GM19193 (cell line): ENCODE results near the gene PLAAT4.

Experiments
- POLR2A ChIP-seq: IDR thresholded peaks from 4 replicates; pipeline ENCODE4 v1.6.1; 2011; ENCODE audit not compliant: insufficient read depth, insufficient read length; ENCODE audit errors: extremely low read depth

Gene PLAAT4

GRCh38 chr11:63505857-63506528 lies 30.6 kb upstream of the PLAAT4 start, which contains the start of gene LGALS12:
Gene LGALS12 (plus strand): TSS chr11:63506084. CDS start chr11:63506459, 375 bp downstream.
- no peak for TF ChIP-seq POLR2A

GRCh38 chr11:63506876-63507275 lies 29.7 kb upstream of the PLAAT4 start:
- no peak for TF ChIP-seq POLR2A

- no peak for TF ChIP-seq POLR2A
These were observed 29.1 kb upstream of the PLAAT4 start for GRCh38 chr11:63507511-63507910.

GRCh38 chr11:63508009-63508408 lies 28.6 kb upstream of the PLAAT4 start:
- TF ChIP-seq POLR2A, result no peak

- no peak for TF ChIP-seq POLR2A
These were observed 27.9 kb upstream of the PLAAT4 start for GRCh38 chr11:63508745-63509144.

GRCh38 chr11:63510360-63511047 lies 26.1 kb upstream of the PLAAT4 start:
- no peak for TF ChIP-seq POLR2A

GRCh38 chr11:63511048-63511748 lies 25.4 kb upstream of the PLAAT4 start:
- TF ChIP-seq POLR2A, result no peak

DNA sequence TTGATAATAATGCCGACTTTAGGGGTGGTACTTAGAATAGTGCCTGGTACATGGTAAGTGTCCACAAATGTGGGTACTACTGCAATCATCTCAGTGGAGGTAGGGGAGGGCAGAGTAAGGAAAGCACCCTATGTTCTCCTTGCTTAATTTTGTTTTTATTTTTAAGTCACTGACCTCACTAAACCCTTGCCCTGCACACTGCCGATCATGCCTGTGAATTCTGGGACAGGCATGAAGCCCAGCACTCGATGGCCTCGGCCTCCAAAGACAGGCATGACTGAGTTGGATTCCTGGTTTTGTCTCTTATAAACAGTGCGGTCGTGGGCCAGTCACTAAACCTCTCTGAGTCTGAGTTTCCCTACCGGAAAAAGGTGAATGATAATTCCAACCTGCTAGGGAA lies 23.8 kb upstream of the PLAAT4 start:
- TF ChIP-seq POLR2A, result no peak

DNA sequence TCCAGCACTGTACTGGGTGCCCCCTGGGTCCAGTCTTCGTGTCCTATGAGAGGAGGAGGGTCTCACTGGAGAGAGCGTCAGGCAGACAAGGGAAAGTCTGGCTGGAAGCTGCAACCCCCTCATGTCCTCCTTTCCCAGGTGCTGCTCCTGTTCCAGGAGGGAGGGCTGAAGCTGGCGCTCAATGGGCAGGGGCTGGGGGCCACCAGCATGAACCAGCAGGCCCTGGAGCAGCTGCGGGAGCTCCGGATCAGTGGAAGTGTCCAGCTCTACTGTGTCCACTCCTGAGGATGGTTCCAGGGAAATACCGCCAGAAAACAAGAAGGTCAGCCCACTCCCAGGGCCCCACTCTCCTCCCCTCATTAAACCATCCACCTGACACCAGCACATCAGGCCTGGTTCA lies 20.5 kb upstream of the PLAAT4 start:
- TF ChIP-seq POLR2A, result no peak

GRCh38 chr11:63517156-63517555 lies 19.5 kb upstream of the PLAAT4 start:
- TF ChIP-seq POLR2A, result no peak

GRCh38 chr11:63518548-63518947 lies 18.1 kb upstream of the PLAAT4 start:
- TF ChIP-seq POLR2A, result no peak

DNA sequence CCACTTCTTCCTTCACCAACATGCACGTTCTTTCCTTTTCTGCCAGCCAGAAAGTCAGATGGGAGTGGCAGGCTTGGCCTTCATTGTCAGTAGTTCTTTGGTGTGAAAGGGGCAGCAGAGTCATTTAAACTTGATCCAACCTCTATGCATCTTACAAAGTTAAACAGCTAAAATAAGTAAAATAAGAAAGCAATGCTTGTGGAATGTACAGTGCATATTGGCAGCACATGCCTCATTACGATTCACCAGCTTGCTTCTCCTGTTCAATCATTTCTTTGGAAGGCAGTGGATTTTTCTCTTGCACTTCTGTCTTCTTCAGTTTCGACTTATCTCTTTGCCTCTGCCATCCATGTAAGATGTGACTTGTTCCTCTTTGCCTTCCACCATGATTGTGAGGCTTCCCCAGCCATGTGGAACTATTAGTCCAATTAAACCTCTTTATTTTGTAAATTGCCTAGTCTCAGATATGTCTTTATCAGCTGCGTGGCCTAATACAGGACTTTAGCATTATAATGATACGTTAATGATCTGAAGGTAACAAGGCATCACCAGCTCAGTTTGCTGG lies 15.9 kb upstream of the PLAAT4 start:
- TF ChIP-seq POLR2A, result no peak

DNA sequence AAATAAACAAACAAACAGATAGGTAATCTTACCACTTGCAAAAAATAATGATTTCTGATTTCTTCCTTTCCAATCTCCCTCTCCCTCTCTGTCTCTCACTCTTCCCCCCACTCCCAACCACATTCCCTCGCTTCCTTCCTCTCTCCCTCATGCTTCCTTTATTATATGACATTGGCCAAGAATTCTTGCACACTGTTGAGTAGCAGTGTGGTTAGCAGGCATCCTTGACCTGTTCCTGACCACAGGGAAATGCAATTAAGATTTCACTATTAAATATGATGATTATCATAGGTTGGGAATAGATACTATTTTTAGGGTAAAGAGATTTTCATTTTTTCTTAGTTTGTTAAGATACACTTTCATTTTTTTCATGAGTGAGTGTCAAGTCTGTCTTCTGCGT lies 14.7 kb upstream of the PLAAT4 start:
- TF ChIP-seq POLR2A, result no peak

DNA sequence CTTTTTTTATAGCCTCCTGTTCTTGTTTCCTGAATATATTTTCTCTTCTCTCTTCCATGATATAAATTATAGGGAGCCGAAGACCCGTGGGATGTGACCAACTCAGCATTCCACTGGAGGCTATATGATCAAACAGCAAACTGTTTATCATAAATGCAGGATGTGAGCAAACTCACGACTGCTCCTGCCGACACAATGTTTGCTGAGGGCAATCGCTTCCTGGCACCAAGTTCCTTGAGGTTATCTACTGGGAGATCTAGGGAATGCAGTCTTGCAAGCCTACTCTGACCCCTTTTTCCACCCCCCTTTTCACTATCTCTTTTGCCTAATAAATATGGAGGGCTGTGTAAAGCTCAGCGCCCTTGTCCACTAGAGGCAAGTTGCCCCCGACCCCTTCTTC lies 13.5 kb upstream of the PLAAT4 start:
- TF ChIP-seq POLR2A, result no peak

GRCh38 chr11:63527667-63528066 lies 8.9 kb upstream of the PLAAT4 start:
- TF ChIP-seq POLR2A, result no peak
